Activated CD8-positive, alpha-beta T cell treated with anti-CD3 and anti-CD28 coated beads for 36 hours (primary cell): ENCODE measurements around the gene CHRNA1. TPM values are rescaled to one million over a fixed set of nuclear protein-coding genes. Genes with fewer than 3 reads are reported as not detected.

Experiments
- ATAC-seq: fragments of 200-7000 bp; cut with Tn5 transposase; one replicate; pipeline ENCODE4 v1.10.0; 2021; ENCODE audit warnings: mild to moderate bottlenecking, moderate library complexity
- CTCF ChIA-PET: fragments of 350-600 bp; sonication (Branson Sonifier 250); formaldehyde crosslinking; loops from one replicate; lab custom pipeline; 2021; ENCODE audit warnings: antibody characterized with exemption; lab: Charles Lee
- POLR2A ChIA-PET: fragments of 350-600 bp; sonication (Branson Sonifier 250); formaldehyde crosslinking; loops from one replicate; lab custom pipeline; 2021; ENCODE audit warnings: antibody characterized with exemption; lab: Charles Lee
- DNase-seq: peaks from one replicate; pipeline ENCODE4 v3.0.0-alpha.2; 2020
- H3K27ac Mint-ChIP-seq: one replicate; pipeline ENCODE4 v1.8.0; 2021; ENCODE audit warnings: mild to moderate bottlenecking, mixed read lengths
- H3K27me3 Mint-ChIP-seq: one replicate; pipeline ENCODE4 v1.8.0; 2021; ENCODE audit warnings: mixed read lengths
- H3K36me3 Mint-ChIP-seq: one replicate; pipeline ENCODE4 v1.8.0; 2021; ENCODE audit warnings: low read depth, mixed read lengths
- H3K4me1 Mint-ChIP-seq: one replicate; pipeline ENCODE4 v1.8.0; 2021; ENCODE audit warnings: low read depth, mixed read lengths
- H3K4me3 Mint-ChIP-seq: one replicate; pipeline ENCODE4 v1.8.0; 2021; ENCODE audit warnings: mild to moderate bottlenecking, moderate library complexity, mixed read lengths
- H3K9me3 Mint-ChIP-seq: one replicate; pipeline ENCODE4 v1.8.0; 2021; ENCODE audit warnings: mixed read lengths
- CTCF ChIP-seq: fragments of 200-600 bp; IDR thresholded peaks from one replicate; pipeline ENCODE4 v1.8.0; 2022; ENCODE audit warnings: antibody characterized with exemption, mild to moderate bottlenecking
- intact Hi-C: fragments of 100-400 bp; cut with micrococcal nuclease; formaldehyde crosslinking; loops from one replicate; pipeline ENCODE4 v1.10.0; 2022
- total RNA-seq, 2 experiments: library from RNA; stranded (reverse); gene quantifications; one replicate each; pipeline ENCODE4 v1.2.3, GENCODE V29; 2021

The CHRNA1 gene
- total RNA-seq, 2 experiments from 2014 or later: not detected

DNA sequence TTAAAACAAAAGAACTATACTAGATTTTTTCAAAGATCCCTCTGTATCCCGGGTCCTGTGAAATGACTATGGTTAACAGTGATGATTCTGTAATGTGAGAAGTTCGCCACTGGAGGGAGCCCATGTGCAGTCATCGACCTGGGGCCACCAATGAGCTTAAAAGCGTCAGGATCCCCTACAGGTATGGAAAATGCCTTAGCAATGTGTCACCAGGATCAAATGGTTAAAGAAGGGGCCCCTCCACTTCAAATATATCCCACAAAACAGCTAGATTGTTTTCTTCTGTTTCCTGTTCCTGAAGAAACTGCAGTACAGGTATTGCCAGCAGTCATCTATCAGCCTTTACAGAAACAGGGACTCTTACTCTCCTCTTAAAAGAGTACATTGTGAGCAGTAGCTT lies 15.3 kb downstream of the CHRNA1 start:
- Mint-ChIP-seq H3K36me3 (no peaks in the 10 kb centered on the region), H3K4me3 (no peak overlapping the region), H3K9me3 (no peaks in the 10 kb centered on the region), H3K27ac (no peak overlapping the region), H3K4me1 (peaks cover 42% of the 10 kb centered on the region), H3K27me3 (no peaks in the 10 kb centered on the region)
- intact Hi-C loops: loop anchor here (2.0 kb wide), 1 partner anchor 48 kb away; no protein-coding TSS in a partner anchor
- peak; percentile 79 for TF ChIP-seq CTCF
- POLR2A ChIA-PET: interaction anchor here (0.5 kb wide), 1 partner anchor 80 kb away, joined by 3 read pairs; no protein-coding TSS in a partner anchor
- CTCF ChIA-PET: interaction anchor here (0.6 to 8.4 kb wide), 76 partner anchors 8 to 503 kb away, joined by 3 to 132 read pairs (median 4); partner anchors contain the start of genes CHN1, CHRNA1 and SCRN3
- DNase-seq: peak; percentile 78
- ATAC-seq: peak; percentile 59

DNA sequence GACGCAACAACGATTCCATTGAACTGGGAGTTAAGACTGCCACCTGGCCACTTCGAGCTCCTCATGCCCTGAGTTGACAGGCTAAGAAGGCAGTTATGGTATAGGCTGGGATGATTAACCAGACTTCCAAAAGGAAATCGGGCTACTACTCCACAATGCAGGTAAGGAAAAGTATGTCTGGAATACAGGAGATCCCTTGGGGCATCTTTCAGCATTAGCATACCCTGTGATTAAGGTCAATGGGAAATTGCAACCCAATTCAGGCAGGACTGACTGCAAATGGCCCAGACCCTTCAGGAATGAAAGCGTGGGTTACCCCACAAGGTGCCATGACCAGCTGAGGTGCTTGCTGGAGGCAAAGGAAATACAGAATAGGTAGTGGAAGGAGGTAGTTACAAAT lies 19.1 kb downstream of the CHRNA1 start:
- Mint-ChIP-seq H3K27ac (no peak overlapping the region), H3K36me3 (no peaks in the 10 kb centered on the region), H3K27me3 (no peaks in the 10 kb centered on the region), H3K9me3 (no peaks in the 10 kb centered on the region), H3K4me1 (peaks cover 12% of the 10 kb centered on the region), H3K4me3 (no peak overlapping the region)
- DNase-seq: no peak
- no peak for TF ChIP-seq CTCF
- ATAC-seq: no peak
- ChIA-PET POLR2A (interaction anchor here (0.6 kb wide), 1 partner anchor 89 kb away, joined by 3 read pairs; no protein-coding TSS in a partner anchor), CTCF (interaction anchor here (1.7 to 8.4 kb wide), 2 partner anchors 31 to 48 kb away, joined by 5 to 132 read pairs; no protein-coding TSS in a partner anchor)
- intact Hi-C loops: no loop called here

- Mint-ChIP-seq H3K4me3 (no peak overlapping the region), H3K27me3 (no peaks in the 10 kb centered on the region), H3K9me3 (no peaks in the 10 kb centered on the region), H3K36me3 (no peaks in the 10 kb centered on the region), H3K27ac (no peak overlapping the region), H3K4me1 (peaks cover 3% of the 10 kb centered on the region)
- POLR2A ChIA-PET: no interaction called here
- no peak for TF ChIP-seq CTCF
- ATAC-seq: no peak
- CTCF ChIA-PET: interaction anchor here (1.7 to 8.4 kb wide), 2 partner anchors 32 to 47 kb away, joined by 5 to 132 read pairs; no protein-coding TSS in a partner anchor
- intact Hi-C loops: no loop called here
- DNase-seq: no peak
Observed at GRCh38 chr2:174744111-174744510, 20.2 kb downstream of the CHRNA1 start.

DNA sequence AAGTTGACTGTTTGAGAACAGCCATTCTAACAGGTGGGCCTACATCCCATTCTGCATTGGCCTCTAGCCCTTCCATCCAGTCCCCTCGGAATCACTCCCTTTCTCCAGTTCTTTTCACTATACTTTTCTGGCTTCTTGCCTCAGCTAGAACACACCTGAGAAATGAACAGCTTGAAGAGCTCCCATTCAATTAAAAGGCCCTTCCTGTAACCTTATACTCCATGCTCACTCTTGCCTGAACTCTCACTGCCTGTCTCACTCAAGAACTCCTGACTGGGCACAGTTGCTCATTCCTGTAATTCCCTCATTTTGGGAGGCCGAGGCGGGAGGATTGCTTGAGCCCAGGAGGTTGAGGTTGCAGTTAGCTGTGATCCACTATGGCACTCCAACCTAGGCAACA lies 23.6 kb downstream of the CHRNA1 start:
- Mint-ChIP-seq H3K4me1 (no peaks in the 10 kb centered on the region), H3K27me3 (peaks cover 1% of the 10 kb centered on the region), H3K9me3 (no peaks in the 10 kb centered on the region), H3K36me3 (no peaks in the 10 kb centered on the region), H3K4me3 (no peak overlapping the region), H3K27ac (no peak overlapping the region)
- TF ChIP-seq CTCF: no peak
- intact Hi-C loops: no loop called here
- no peak for ATAC-seq
- CTCF ChIA-PET: interaction anchor here (0.8 to 2.0 kb wide), 4 partner anchors 8 to 43 kb away, joined by 3 to 6 read pairs (median 6); no protein-coding TSS in a partner anchor
- POLR2A ChIA-PET: interaction anchor here (0.6 kb wide), 1 partner anchor 87 kb away, joined by 3 read pairs; no protein-coding TSS in a partner anchor
- DNase-seq: no peak

- intact Hi-C loops: no loop called here
- ChIA-PET POLR2A (no interaction called here), CTCF (interaction anchor here (1.1 to 2.0 kb wide), 6 partner anchors 8 to 251 kb away, joined by 3 to 6 read pairs (median 5); no protein-coding TSS in a partner anchor)
- no peak for TF ChIP-seq CTCF
- no peak for ATAC-seq
- no peaks in the 10 kb centered on the region for H3K9me3 Mint-ChIP-seq
- H3K4me1 Mint-ChIP-seq: no peaks in the 10 kb centered on the region
- H3K4me3 Mint-ChIP-seq: no peak overlapping the region
- no peak for DNase-seq
- H3K27ac Mint-ChIP-seq: no peak overlapping the region
- H3K36me3 Mint-ChIP-seq: no peaks in the 10 kb centered on the region
- H3K27me3 Mint-ChIP-seq: peaks cover 1% of the 10 kb centered on the region
Observed at GRCh38 chr2:174738841-174739240, 25.4 kb downstream of the CHRNA1 start.
